Stimulated activated CD4-positive, alpha-beta T cell treated with anti-CD3 and anti-CD28 coated beads, Interleukin-1b, Interleukin-23, amount 100 ng/mL, for 48 hours (primary cell): ENCODE results near the gene UTP25.

Experiments
- DNase-seq: peaks from one replicate; pipeline ENCODE4 v3.0.0-alpha.2; 2020

The UTP25 gene

DNA sequence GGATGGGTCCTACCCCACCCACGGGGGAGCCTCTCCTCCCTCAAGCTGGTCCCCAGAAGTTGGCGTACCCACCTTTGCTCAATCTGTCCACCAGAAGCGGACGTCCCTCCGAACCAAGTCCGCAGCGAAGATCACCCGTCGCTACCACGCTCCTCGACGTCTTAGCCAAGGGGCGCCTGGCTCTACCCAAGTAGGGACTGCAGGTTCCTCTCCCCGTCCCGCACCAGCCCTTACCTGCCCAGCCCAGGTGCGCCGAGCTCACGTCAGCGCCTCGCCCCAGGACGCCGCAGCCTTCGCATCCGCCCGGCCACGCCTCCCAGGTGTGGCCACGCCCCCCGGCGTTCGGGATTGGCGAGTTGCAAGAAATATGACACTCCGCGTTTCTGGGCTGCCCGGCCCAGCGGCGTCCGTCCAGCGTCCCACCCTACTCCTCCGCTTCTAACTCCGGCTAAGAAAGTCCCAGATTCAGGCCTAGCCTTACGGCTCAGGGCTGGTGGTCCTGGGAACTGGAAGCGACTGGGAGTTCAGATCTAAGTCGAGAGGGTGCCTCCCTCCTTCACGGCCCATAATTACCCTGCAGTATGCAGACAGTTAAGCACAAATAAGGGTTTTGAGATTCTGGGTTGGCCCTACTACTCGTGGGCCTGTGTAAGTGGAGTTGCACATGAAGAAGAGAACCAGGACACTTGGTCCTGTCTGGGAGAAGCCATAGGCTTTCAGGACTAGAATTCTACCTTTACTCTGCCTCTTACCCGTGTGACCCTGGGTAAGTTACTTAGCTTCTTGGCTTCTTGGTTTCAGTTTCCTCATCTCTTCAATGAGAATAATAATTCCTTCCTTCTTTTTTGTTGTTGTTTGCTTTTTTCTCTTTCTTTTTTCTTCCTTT is 21.7 kb upstream of the UTP25 start, which contains the start of gene IRF6:
Gene IRF6 (minus strand): TSS at position 268 of the 886 bp plus-strand sequence. CDS start 4,729 bp downstream, outside the sequence.
- peak; percentile 56 for DNase-seq

DNA sequence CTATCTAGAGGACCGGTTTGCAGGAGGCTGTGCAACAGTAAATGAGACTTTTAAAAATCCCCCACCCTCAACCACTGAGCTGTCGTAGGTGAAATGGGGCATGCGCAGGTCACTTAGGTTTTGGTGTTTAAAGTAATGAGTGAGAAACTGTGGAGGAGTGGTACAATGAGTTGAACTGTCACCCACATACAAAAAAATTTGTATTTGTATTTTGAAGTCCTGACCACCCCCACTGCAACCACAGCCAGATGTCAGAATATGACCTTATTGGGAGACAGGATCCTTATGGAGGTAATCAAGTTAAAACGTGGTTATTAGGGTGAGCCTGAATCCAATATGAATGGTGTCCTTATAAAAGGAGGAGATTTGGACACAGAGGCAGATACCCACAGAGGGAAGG is 20.3 kb upstream of the UTP25 start:
- DNase-seq: no peak

DNA sequence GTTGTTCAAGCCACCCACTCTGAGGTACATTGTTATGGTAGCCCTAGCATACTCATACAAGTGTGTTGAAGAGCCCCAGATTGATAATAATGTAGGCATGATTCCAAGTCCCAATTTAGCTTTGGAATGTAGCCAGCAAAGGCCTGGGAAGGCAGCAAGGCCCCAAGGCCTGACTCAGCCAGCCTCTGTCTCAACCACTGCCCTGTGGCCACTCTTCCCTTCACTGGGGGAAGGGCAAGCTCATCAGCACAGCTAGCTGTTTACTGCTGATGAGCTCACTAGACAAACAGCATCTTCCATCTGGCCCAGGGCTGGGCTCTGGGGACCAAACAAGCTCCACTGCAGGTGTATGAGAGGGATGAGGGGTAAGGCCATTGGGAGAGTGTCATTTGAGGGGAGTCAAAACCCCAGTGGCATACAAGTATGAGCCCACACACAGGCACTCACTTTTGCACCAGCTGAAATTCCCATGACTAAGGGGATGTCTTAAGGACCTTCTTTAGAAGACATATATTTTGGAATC is 19.7 kb upstream of the UTP25 start:
- no peak for DNase-seq

DNA sequence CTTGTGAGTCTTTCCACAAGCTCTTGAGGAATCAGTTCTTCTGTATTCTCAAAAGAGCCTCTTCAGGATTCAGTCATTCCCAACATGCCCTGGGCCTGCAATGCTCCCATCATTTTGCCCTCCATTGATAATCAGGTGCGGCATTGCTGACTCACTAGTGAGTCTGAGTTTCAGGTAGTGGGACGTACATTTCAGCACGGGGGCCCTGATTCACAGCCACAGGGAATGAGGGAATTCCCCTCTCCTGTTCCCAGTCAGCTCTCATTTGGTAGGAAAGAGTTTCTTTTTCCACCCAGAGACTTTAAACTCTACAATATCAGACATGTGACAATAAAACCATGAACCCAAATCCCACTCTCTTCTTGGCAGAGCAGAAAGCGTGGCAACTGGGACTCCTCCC is 18.2 kb upstream of the UTP25 start:
- DNase-seq: no peak

DNA sequence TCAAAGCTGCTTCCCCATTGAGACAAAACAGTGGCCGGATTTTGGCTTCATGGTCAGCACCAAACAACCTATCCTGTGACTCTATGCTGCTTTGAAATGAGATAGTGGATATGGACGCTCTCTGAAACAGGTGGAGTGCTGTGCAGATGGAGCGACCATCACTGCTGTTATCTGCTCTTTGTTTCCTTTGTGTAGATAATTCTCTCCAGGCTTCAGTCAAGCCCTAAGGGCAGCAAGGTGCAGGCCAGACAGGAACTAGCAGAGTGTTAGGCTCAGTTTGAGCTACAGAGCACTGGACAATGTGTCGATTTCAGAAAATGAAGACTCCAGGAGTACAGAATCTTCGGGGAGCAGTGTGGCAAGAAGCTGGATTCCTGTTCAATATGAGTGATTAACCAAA is 17.0 kb upstream of the UTP25 start:
- DNase-seq: no peak

DNA sequence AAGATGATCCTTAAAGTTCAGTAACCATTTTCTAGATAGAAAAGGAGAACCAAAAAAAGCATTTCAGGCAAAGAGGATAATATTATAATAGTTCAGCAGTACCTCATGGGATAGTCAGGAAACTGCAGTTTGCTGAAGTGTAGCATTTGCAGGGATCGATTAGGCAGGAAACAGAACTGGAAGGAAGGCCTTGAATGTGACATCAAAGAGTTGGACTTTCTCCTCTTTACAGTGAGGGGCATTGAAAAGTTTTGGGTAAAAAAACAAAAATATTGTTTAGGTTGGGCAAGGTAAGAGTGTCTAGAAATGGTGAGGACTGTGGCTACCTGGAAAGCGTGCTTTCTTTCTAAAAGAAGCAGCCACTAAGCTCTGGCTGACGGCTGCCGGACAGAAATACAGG is 13.9 kb upstream of the UTP25 start:
- DNase-seq: no peak

DNA sequence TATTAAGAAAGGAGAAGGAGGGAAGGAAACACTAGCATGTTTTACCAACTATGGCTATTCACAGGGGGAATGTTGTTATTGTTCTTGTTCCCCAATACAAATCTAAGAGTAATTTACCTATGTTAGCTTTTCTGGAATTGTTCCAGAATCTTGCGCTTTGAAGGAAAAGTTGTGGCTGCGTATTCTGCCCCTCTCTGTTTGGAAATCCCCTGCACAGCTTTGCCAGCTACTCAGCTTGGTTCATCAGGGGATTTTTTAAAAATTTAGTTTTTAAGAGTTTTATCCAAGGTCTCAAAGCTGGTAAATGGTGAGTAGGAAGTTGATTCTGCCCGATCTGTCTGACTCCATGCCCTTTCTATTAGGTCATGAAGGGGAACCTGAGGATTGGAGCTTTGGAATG is 12.3 kb upstream of the UTP25 start:
- no peak for DNase-seq

DNA sequence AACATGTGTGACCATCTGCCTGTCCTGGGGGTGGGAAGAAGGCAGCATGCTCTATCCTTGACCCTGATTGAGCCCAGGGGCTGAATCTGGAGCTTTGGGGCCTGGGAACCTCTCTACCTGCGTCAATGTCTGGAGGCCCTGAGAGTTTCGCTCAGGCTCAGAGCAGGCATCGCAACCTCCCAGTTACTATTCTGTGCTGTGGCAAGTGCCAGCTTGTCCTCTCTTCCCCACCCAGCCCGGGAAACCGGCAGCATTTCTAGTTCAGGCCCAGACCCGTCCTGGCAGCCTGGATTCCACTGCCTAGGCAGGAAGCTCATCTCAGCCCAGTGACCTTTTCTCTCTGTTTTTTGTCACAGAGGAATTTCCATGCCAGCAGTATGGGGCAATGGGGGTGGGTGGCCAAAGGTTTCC is 11.8 kb upstream of the UTP25 start:
- no peak for DNase-seq

DNA sequence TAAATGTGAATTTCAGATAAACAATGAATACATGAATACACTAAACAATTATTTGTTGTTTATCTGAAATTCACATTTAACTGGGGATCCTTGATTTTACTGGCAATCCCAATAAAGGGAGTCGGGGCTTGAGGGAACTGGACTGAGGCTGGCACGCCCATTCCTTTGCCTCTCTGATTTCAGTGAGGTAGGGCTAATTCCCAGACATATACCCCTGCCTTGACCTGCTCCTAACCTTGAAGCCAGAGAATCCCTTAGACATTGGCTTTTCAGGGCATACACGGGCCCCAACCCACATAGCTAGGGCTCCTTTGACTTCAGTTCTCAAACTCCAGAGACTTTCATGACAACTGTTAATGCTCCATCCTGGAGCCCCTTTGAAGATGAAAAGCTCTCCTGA is 10.8 kb upstream of the UTP25 start:
- DNase-seq: no peak

DNA sequence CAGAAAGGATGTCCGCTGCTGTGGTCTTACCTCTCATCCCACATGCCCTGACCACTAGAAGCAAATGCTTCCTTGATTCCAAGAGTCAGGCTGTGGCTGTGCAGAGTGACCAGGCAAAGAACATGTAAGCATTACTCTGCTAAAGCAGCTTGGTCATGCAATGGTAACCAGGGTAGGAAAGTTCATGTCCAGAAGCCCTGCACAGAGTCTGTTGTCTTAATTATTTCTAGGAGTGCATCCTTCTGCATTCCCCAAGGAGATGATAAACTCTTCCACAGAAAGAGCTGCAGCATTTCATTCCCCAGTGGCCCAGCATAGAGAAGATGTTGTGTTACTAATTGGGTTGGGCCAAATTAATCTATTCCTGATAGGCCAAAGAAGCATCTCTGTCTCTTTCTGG is 10.1 kb upstream of the UTP25 start:
- no peak for DNase-seq

DNA sequence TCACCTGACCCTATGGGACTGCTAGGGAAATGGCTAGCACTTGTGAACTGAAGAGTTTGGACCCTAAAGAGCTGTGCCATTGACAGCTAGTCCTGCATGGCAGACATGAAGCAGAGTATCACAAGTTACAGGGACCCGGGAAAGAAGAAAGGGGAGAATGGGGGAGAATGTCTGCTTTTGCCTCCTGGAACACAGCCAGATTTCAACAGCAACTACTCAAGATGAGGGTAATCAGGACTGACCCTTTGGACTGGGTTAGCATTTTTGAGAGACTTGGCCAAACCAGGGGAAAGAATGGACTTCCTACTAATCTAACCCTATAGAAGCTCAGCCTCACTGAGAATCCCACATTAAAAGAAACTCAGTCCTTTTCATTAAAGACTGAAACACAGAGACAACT is 8.7 kb upstream of the UTP25 start:
- no peak for DNase-seq

DNA sequence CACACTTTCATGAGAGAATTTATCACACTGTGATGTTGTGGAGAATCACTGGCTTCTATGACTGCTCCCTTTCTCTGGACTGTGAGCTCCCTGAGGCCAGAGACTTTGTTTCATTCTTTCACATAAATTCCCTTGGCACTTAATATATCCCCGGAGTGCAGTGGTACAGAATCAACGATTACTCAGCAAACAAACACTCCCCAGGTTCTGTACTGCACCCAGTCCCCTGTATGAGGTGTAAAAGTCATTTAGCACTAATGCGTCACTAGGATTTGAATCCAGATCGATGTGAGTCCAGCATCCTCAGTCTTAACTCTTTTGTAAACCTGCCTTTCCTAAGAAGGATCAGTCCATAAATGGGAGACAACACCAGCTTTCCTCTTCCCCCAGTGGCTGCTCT is 6.8 kb upstream of the UTP25 start:
- DNase-seq: no peak

DNA sequence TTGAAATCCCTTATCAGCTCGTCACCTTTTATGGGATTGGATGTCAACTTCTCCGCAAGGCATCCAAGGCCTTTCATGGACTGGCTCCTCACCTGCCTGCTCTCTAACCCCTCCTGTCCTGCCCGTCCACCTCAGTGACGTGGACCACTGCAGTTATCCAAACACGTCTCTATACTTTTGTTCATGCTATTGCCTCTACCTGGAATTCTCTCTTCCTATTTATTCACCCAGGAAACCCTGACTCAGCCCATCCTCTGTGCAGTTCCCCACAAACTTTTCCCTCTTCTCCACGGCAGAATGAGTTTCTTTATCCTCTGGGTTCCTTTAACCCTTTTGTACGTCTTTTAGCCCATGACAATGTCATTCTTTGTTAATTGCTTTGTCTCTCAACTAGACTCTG is 5.1 kb upstream of the UTP25 start:
- no peak for DNase-seq

DNA sequence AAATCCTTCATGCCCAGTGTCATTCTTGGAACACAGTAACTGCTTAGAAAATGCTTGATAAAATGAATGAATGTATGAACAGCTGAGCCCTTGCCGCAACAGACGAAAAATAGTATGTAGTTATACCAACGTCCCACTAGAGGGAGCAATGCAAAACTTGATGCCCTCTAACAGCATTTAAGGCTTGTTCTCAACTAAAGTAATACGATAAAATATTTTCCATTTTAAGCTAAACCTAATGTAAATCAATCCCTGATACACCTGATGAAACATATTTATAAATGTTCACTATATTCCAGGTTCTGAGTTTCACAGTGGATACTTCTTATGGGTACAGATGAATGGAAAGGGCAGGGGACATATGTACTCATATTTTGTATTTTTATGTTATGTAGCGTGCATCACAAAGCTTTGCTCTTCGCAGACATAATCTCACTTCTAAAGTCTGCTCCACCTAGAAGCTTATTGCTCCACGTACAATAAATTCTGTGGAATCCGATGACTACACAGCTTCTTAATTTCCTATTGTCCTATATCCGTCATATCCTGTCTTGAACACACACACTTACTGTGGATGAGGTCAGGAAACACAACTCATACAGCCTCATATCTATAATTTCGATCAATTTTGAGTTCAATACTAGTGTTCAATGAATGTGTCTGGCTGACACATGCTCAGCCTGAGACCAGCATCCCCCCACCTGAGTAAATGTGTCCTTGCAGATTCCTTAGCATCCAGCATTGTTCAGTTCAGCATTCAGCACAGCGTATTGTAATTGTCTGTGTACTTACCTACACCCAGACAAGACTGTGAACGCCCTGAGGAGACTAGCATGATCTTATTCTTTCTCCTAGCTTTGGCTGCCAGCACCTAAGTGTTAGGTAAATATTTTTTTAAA is 4.4 kb upstream of the UTP25 start:
- DNase-seq: peak; percentile 15

DNA sequence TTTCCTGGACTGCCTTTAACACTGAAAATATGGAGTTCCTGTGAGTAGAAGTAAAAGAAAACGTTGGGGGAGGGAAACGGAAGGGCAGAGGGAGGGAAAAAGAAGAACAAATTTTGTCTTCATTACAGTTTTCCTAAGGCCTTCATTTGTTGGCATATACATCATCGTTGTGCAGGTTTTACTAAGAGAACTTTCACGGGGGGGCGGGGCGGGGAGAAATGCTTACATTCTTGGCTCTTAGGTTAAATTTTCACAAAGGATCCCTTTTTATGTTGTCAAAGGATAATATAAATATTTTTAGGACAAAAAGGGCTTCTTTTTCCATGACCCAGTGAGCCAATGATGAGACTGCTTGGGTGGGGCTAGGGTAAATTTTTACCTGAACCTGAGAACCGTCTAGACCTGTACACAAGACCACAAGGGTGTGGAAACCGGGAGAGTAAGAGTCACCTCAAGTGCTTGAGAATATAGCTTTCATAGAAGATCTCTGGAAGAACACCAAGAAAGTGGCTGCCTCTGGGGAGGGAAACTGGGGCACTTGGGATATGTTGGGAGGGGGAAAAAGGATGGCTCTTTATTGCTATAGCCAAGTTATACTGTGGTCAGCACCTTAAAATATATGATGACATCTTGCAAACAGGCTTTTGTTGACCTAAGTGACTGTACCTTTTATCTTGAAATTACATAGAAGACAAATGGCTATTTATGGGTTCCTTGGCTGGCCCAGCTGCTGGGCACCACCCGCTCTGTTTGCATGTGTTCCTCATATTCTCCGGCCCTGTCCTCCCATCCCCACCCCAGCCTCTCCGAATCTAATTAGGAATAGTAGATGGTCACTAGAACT is 2.0 kb upstream of the UTP25 start:
- DNase-seq: no peak

DNA sequence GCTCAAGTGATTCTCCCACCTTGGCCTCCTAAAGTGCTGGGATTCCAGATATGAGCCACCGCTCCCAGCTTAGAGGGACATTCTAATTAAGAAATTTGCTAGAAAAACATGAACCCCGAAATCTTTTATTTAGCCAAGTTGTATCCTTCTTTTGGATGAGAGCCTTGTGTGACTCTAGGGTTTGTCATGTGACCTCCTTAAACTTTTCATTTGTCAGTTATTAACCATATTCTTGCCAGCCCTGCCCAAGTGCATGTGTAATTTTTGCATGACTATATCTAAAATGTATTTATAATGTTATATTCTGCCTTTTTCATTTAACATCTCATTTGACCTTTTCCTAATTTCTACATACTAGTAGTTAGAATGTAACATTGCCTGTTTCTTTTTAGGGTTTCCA is 1.9 kb downstream of the UTP25 start:
- no peak for DNase-seq

DNA sequence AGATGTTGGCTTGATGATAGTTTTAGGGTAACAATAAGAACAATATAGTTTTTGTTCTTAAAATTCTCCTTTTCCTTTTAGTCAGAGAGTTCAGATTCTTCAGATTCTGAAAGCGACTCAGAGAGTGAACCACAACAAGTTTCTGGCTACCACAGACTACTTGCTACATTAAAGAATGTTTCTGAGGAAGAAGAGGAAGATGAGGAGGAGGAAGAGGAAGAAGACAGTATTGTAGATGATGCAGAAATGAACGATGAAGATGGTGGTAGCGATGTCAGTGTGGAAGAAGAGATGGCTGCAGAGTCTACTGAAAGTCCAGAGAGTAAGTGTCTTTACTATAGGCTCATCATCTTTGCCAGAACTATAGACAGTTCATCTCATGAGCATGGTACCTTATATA is 3.0 kb downstream of the UTP25 start:
- DNase-seq: no peak

DNA sequence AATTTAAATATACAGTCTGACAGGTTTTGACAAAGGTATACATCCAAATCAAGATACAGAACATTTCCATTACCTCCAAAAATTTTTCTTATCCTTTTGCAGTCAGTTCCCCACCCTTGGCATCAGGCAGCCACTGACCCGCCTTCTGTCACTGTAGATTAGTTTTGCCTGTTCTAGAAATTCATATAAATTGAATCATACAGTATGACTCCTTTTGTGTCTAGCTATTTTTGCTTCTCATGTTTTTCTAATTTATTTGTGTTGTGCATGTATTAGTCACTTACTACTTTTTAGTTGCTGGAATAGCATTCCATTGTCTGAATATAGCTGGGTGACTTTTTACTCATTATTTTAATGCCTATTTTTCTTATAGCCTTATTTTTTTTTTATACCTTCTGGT is 3.8 kb downstream of the UTP25 start:
- no peak for DNase-seq

DNA sequence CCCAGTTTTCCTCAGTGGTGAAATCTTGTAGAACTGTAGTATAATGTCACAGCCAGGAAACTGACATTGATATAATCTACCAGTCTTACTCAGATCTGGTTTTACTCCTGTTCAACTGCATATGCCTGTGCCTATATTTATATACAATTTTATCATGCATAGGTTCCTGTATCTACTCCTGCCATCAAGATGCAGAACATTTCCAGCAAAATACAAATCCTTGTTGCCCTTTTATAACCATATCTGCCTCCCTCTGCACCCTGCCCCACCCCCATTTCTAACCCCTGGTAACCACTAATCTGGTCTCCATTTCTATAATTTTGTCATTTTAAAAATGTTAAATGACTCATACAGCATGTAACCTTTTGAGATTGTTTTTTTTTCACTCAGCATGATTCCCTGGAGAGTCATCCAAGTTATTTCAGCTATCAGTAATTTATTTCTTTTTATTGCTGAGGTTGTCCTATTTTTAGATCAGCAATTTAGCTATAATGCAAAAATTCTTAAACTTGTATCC is 8.1 kb downstream of the UTP25 start:
- peak; percentile 52 for DNase-seq

DNA sequence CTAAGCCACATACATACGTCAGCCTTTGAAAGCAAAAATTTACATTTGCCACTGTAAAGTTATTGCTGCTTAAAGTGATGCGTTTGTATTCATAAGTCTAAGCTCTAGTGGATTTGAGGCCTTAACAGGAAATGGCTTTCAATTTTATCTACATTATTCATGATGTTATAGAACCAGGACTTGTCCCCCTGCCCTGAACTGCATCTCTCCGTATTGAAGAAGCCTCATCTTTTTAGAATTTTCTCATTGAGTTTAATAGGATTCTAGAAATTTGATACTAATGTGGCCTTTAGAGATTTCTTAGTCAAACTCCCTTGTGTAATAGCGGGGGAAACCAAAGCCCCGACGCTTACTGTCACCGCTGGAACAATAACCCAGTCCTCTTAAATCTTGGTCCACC is 9.9 kb downstream of the UTP25 start:
- DNase-seq: no peak

DNA sequence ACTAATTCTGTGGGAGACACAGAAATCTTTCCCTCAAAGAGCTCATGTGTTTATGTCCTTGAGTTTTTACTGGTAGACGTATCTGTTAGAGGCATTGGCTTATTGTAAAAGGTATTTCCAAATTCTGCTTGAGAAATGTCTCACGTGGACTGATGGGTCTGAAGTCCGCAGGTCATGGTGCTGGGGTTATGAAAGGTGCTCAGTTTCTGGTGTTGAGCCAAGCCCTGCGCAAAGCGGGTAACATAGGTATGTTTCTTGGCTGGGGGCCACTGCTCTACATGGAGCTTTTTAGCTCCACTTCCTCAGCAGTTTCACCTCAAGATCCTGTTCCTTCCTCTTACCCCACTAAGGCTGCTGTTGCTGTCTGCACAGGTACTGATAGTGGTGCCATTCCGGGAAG is 10.8 kb downstream of the UTP25 start:
- no peak for DNase-seq

DNA sequence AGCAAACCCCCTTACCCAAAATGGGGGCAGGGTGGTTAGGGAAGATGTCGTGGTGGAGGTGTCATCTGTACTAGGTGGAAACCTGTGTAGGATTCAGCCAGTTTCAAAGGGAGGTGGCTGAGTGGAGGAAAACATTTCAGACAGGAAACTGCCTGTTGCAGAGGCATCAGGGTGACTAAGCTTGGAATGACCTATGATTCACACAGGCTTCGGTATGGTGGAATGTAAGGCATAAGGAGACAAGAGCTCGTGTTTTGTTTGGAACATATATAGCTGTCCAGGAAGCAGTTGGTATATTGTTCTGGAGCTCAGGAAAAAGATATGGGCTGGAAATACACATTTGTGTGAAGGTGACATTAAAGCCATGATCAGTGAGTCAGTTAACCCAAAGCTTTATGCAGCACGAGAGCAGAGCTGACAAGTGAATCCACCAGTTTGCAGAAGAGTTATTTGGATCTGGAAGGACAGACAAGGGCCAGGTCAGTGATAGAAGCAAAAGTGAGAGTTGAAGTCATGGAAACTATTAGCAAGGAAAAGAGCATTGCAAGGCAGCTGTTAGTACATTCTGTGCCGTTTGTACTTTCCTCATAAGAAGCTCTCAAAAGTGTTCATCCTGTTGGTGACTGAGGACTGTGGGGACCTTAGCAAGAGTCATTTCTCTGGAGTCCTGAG is 12.2 kb downstream of the UTP25 start:
- DNase-seq: peak; percentile 11
